MM.1S (cell line): Measurements from ENCODE around the gene CDK12.
A peak's percentile ranks its signal among the peaks of the same experiment; 100 is the strongest.
"Not testable (repeated sequence)": the region's sequence is repeated elsewhere in the genome, so short reads cannot be mapped to it uniquely, and the experiment has no call there.

Experiments
- DNase-seq: peaks from one replicate; pipeline ENCODE4 v3.0.0-alpha.2; 2015
- H2AFZ ChIP-seq: fragments of 300-600 bp; sonication (generic); 2 replicates; pipeline ENCODE4 v1.6.0; 2016; ENCODE audit warnings: antibody characterized with exemption, low read length
- H3F3A ChIP-seq: fragments of 300-600 bp; sonication (generic); 2 replicates; pipeline ENCODE4 v1.6.1; 2016; ENCODE audit warnings: mild to moderate bottlenecking, antibody characterized with exemption, low read length, moderate library complexity, mixed read lengths; ENCODE audit not compliant: insufficient read depth
- H3K27ac ChIP-seq: fragments of 300-600 bp; sonication (generic); 2 replicates; pipeline ENCODE4 v1.5.1; 2016; ENCODE audit warnings: mild to moderate bottlenecking, low read length
- H3K27me3 ChIP-seq: fragments of 300-600 bp; sonication (generic); replicated peaks from 2 replicates; pipeline ENCODE4 v1.6.0; 2016; ENCODE audit warnings: low read length; ENCODE audit not compliant: insufficient read depth
- H3K36me3 ChIP-seq: fragments of 300-600 bp; sonication (generic); replicated peaks from 2 replicates; pipeline ENCODE4 v1.6.1; 2016; ENCODE audit warnings: mild to moderate bottlenecking, low read length, mixed read lengths; ENCODE audit not compliant: insufficient read depth
- H3K4me1 ChIP-seq: fragments of 300-600 bp; sonication (generic); 2 replicates; pipeline ENCODE4 v1.6.1; 2016; ENCODE audit warnings: low read length, mixed read lengths
- H3K4me2 ChIP-seq: fragments of 300-600 bp; sonication (generic); 2 replicates; pipeline ENCODE4 v1.6.0; 2016; ENCODE audit warnings: low read depth, low read length
- H3K4me3 ChIP-seq: fragments of 300-600 bp; sonication (generic); 2 replicates; pipeline ENCODE4 v1.5.1; 2016; ENCODE audit warnings: low read length, mixed read lengths
- H3K79me2 ChIP-seq: fragments of 300-600 bp; sonication (generic); 2 replicates; pipeline ENCODE4 v1.6.1; 2016; ENCODE audit warnings: mixed run types, low read length, mixed read lengths
- H3K9ac ChIP-seq: fragments of 300-600 bp; sonication (generic); 2 replicates; pipeline ENCODE4 v1.6.1; 2016; ENCODE audit warnings: low read length, mixed read lengths
- H3K9me2 ChIP-seq: fragments of 300-600 bp; sonication (generic); replicated peaks from 2 replicates; pipeline ENCODE4 v1.6.1; 2016; ENCODE audit warnings: mild to moderate bottlenecking, low read length, mixed read lengths; ENCODE audit not compliant: insufficient read depth
- H3K9me3 ChIP-seq: fragments of 300-600 bp; sonication (generic); replicated peaks from 2 replicates; pipeline ENCODE4 v1.6.1; 2016; ENCODE audit warnings: mild to moderate bottlenecking, low read length, mixed read lengths; ENCODE audit not compliant: insufficient read depth
- H4K20me1 ChIP-seq: fragments of 300-600 bp; sonication (generic); 2 replicates; pipeline ENCODE4 v1.6.1; 2016; ENCODE audit warnings: mild to moderate bottlenecking, low read length, moderate library complexity, mixed read lengths; ENCODE audit not compliant: insufficient read depth
- EZH2 ChIP-seq: fragments of 300-600 bp; sonication (generic); optimal IDR thresholded peaks from 2 replicates; pipeline ENCODE3; 2017; ENCODE audit warnings: low read depth, mild to moderate bottlenecking, antibody characterized with exemption, low read length, mixed read lengths
- EZH2phosphoT487 ChIP-seq: fragments of 300-600 bp; sonication (generic); IDR thresholded peaks from 2 replicates; pipeline ENCODE4 v1.6.1; 2018; ENCODE audit warnings: antibody characterized with exemption, low read length
- TF ChIP-seq, protein P1 (sequence below): fragments of 300-600 bp; sonication (generic); IDR thresholded peaks from 2 replicates; pipeline ENCODE4 v1.5.1; 2016; ENCODE audit warnings: antibody characterized with exemption, low read length, mixed read lengths

CDK12 gene

GRCh38 chr17:39543176-39543575 lies 81.9 kb downstream of the CDK12 start:
- Histone ChIP-seq H3F3A (no peaks in the 10 kb centered on the region), H3K9me3 (no peaks in the 10 kb centered on the region), H3K4me3 (no peak overlapping the region), H2AFZ (no peak overlapping the region), H3K4me1 (0 out of 2 replicates have a peak, but pooled peaks cover under 1% of the 10 kb centered on the region), H3K9ac (no peak overlapping the region), H3K27me3 (no peaks in the 10 kb centered on the region), H3K79me2 (no peaks in the 10 kb centered on the region), H4K20me1 (no peaks in the 10 kb centered on the region), H3K36me3 (no peaks in the 10 kb centered on the region), H3K27ac (no peak overlapping the region), H3K9me2 (no peaks in the 10 kb centered on the region), H3K4me2 (no peak overlapping the region)
- no peak for DNase-seq
- TF ChIP-seq EZH2phosphoT487 (no peak), EZH2 (no peak)
- TF ChIP-seq, protein P1, sequence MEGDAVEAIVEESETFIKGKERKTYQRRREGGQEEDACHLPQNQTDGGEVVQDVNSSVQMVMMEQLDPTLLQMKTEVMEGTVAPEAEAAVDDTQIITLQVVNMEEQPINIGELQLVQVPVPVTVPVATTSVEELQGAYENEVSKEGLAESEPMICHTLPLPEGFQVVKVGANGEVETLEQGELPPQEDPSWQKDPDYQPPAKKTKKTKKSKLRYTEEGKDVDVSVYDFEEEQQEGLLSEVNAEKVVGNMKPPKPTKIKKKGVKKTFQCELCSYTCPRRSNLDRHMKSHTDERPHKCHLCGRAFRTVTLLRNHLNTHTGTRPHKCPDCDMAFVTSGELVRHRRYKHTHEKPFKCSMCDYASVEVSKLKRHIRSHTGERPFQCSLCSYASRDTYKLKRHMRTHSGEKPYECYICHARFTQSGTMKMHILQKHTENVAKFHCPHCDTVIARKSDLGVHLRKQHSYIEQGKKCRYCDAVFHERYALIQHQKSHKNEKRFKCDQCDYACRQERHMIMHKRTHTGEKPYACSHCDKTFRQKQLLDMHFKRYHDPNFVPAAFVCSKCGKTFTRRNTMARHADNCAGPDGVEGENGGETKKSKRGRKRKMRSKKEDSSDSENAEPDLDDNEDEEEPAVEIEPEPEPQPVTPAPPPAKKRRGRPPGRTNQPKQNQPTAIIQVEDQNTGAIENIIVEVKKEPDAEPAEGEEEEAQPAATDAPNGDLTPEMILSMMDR = no peak

DNA sequence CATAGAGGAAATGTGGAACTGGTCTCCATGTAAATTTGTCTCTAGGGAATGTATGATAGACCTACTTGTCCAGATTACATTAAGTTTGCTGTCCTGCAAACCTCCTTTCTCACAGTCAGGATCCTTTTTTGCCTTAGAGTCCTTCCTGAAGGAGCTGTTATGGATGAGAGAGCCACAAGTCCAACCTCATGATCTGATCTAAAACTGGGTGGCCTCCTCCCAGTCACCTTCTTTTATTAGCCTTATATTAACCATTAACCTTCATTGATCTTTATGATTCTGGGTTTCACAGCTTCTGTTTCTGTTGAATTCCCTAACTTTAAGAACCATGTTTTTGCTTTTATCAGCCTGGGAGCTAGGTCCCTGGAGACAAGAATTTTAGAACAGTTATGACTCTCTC lies 82.4 kb downstream of the CDK12 start:
- Histone ChIP-seq H2AFZ (no peak overlapping the region), H3K4me2 (no peak overlapping the region), H3K27me3 (no peaks in the 10 kb centered on the region), H3K9me3 (no peaks in the 10 kb centered on the region), H3F3A (no peaks in the 10 kb centered on the region), H3K4me3 (no peak overlapping the region), H3K79me2 (no peaks in the 10 kb centered on the region), H3K4me1 (no peaks in the 10 kb centered on the region), H3K9me2 (no peaks in the 10 kb centered on the region), H4K20me1 (no peaks in the 10 kb centered on the region), H3K9ac (no peak overlapping the region), H3K27ac (no peak overlapping the region), H3K36me3 (no peaks in the 10 kb centered on the region)
- TF ChIP-seq, protein P1 = no peak
- TF ChIP-seq EZH2 = no peak
- no peak for TF ChIP-seq EZH2phosphoT487
- no peak for DNase-seq

DNA sequence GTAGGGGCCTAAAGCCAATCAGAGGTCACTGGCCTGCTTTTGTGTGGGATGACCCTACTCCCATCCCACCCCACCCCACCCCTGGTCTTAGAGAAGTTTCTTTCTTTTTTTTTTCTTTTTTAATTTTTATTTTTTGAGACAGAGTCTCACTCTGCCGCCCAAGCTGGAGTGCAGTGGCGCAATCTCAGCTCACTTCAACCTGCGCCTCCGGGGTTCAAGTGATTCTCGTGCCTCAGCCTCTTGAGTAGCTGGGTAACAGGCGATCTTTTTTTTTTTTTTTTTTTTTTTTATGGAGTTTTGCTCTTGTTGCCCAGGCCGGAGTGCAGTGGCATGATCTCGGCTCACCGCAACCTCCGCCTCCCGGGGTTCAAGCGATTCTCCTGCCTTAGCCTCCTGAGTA lies 83.1 kb downstream of the CDK12 start:
- not testable (repeated sequence) for H3K9me3 ChIP-seq, H3K27me3 ChIP-seq, H3K9me2 ChIP-seq, H3F3A ChIP-seq, H3K27ac ChIP-seq, H2AFZ ChIP-seq, H4K20me1 ChIP-seq, H3K4me2 ChIP-seq, H3K79me2 ChIP-seq, H3K36me3 ChIP-seq, H3K4me3 ChIP-seq, DNase-seq, H3K9ac ChIP-seq, H3K4me1 ChIP-seq

DNA sequence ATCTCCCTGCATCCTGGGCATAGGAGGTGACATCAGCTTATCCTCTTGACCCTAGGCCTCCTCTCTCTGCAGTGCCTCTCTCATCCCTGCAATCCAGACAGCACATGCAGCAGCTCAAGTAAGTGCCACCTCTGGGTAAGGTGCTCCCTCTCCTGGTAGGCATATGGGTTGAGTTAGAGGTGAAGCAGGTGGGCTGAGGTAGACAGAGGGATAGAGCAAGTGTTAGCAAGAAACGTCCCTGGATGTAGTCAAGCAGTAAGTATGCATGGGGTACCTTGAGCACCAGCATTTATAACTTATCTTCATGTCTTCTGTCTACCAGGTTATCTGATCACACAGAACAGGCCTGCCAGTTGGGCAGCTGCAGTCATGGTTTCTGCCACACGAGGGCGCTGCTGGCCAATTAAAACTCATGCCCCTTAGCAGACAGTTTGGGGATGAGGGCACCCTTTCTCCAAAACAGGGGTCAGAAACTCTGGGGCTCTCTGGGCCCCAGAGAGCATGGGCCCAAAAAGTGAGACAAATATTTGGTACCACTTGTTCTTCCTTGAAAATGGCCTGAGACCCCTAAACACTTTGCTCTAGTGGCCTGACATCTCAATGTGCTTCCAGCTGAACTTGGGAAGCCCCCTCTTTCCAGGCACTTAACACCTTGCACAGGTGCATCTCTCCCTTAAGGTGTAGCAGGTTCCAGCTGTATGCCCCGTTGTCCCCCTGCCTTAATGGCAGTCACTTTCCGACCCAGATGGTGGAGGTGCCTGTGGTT lies 86.6 kb downstream of the CDK12 start:
- no peak for TF ChIP-seq EZH2phosphoT487
- no peak for TF ChIP-seq EZH2
- TF ChIP-seq, protein P1 = peak; percentile 98
- no peaks in the 10 kb centered on the region for H3K79me2 ChIP-seq

More for the DNA sequence above, 86.6 kb downstream of the CDK12 start:
- Histone ChIP-seq H3K4me3 (no peak overlapping the region), H4K20me1 (no peaks in the 10 kb centered on the region), H3K9me3 (no peaks in the 10 kb centered on the region), H3K4me2 (no peak overlapping the region), H3F3A (no peaks in the 10 kb centered on the region), H3K4me1 (no peaks in the 10 kb centered on the region), H3K27ac (no peak overlapping the region), H3K27me3 (no peaks in the 10 kb centered on the region), H3K36me3 (no peaks in the 10 kb centered on the region), H3K9me2 (no peaks in the 10 kb centered on the region), H3K9ac (no peak overlapping the region), H2AFZ (no peak overlapping the region)
- peak; percentile 57 for DNase-seq
